ENCODE results near the gene TRIP13.

The TRIP13 gene

DNA sequence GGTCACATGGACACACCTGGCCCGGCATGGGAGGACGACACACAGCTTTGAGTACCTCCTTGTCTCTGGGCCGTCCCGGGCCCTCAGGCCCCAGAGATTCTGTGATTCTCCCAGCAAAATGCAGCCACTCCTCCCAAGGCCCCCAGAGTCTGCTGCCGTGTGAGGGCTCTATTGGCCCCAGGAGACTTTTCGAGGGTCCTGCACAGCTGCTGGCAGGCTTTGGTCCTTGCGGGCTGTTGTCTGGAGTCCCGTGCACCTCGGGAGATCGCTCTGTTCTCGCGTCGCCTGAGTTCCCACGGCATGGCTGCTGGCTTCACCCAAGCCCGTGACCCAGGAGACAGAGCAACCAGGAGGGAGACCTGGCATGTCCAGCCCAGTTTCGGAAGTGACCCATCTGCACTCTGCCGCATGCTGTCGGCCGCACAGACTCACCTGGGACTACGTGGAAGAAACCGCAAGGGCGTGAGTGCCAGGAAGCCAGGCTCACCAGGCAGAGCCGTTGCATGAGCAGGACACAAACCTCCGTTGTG lies 69.1 kb downstream of the TRIP13 start:
- no peak overlapping the region for H3K9ac ChIP-seq (ENCODE audit: low read length)
- no peak overlapping the region for H3K4me2 ChIP-seq (ENCODE audit: low read length)
- no peaks in the 10 kb centered on the region for H3K79me2 ChIP-seq (ENCODE audit: low read length)
- no peak overlapping the region for H2AFZ ChIP-seq (ENCODE audit: low read depth, low read length)
- no peak overlapping the region for H3K4me3 ChIP-seq (ENCODE audit: low read length)
- TF ChIP-seq EZH2phosphoT487 (IDR thresholded peaks at IDR 0.05; ENCODE audit: low read depth) (no peak), CTCF (IDR thresholded peaks at IDR 0.05; ENCODE audit: low read depth, low read length) (no peak)
- no peaks in the 10 kb centered on the region for H3K27me3 ChIP-seq (ENCODE audit: low read depth, low read length)
- H3K36me3 ChIP-seq (replicated peaks; ENCODE audit: low read depth, low read length): no peaks in the 10 kb centered on the region
- no peaks in the 10 kb centered on the region for H3K9me3 ChIP-seq (ENCODE audit: insufficient read depth, low read length)
- no peak overlapping the region for H3K27ac ChIP-seq (ENCODE audit: low read length)
- no peaks in the 10 kb centered on the region for H3K4me1 ChIP-seq (ENCODE audit: low read length)
- no peaks in the 10 kb centered on the region for H4K20me1 ChIP-seq (ENCODE audit: insufficient read depth, low read length)

DNA sequence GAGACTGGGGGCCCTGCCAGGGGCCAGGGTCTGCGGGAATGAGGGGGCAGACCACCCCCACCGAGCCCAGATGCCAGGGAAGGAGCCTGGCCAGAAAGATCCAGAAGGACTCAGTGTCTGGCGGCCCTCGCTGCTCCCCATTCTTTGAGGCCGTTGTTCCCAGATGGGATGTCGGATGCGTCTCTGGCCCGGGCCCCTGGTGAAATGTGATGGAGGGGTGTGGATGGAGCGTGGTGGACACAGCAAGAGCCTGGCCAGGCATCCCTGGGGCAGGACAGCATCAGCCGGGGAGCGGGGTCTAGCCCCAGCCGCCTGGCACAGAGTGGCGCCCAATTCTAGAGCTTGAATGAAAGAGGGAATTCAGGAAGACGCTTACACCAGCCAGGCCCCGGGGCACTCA lies 69.7 kb downstream of the TRIP13 start:
- no peaks in the 10 kb centered on the region for H3K4me1 ChIP-seq (ENCODE audit: low read length)
- H3K4me2 ChIP-seq (ENCODE audit: low read length): no peak overlapping the region
- H3K79me2 ChIP-seq (ENCODE audit: low read length): no peaks in the 10 kb centered on the region
- TF ChIP-seq EZH2phosphoT487 (IDR thresholded peaks at IDR 0.05; ENCODE audit: low read depth) (no peak), CTCF (IDR thresholded peaks at IDR 0.05; ENCODE audit: low read depth, low read length) (no peak)
- H3K27me3 ChIP-seq (ENCODE audit: low read depth, low read length): no peaks in the 10 kb centered on the region
- H3K27ac ChIP-seq (ENCODE audit: low read length): no peak overlapping the region
- H3K9me3 ChIP-seq (ENCODE audit: insufficient read depth, low read length): no peaks in the 10 kb centered on the region
- H3K4me3 ChIP-seq (ENCODE audit: low read length): no peak overlapping the region
- H4K20me1 ChIP-seq (ENCODE audit: insufficient read depth, low read length): no peaks in the 10 kb centered on the region
- no peak overlapping the region for H3K9ac ChIP-seq (ENCODE audit: low read length)
- H3K36me3 ChIP-seq (replicated peaks; ENCODE audit: low read depth, low read length): no peaks in the 10 kb centered on the region
- H2AFZ ChIP-seq (ENCODE audit: low read depth, low read length): no peak overlapping the region

DNA sequence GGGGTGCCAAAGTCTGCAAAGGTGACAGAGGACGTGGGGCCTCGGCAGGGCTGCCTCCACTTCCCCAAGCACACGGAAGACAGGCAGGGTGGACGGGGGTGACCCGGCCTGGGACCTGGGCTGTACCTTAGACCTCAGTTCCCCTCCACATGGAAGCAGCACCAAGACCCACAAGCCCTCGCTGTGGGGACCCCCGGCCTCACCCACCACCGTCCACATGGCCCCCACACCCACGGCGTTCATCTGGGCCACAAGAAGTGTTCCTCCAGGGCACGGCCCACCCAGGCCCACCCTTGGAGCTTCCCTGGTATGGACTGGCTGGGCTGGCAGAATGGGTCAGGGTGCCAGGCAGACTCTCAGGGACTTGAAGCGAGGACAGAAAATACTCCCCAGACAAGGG lies 70.1 kb downstream of the TRIP13 start:
- Histone ChIP-seq H2AFZ (ENCODE audit: low read depth, low read length) (no peak overlapping the region), H4K20me1 (ENCODE audit: insufficient read depth, low read length) (no peaks in the 10 kb centered on the region), H3K36me3 (replicated peaks; ENCODE audit: low read depth, low read length) (no peaks in the 10 kb centered on the region), H3K79me2 (ENCODE audit: low read length) (no peaks in the 10 kb centered on the region), H3K27ac (ENCODE audit: low read length) (no peak overlapping the region), H3K4me2 (ENCODE audit: low read length) (no peak overlapping the region), H3K9ac (ENCODE audit: low read length) (no peak overlapping the region), H3K4me3 (ENCODE audit: low read length) (no peak overlapping the region), H3K9me3 (ENCODE audit: insufficient read depth, low read length) (no peaks in the 10 kb centered on the region), H3K27me3 (ENCODE audit: low read depth, low read length) (0 out of 2 replicates have a peak, but pooled peaks cover 2% of the 10 kb centered on the region), H3K4me1 (ENCODE audit: low read length) (no peaks in the 10 kb centered on the region)
- TF ChIP-seq EZH2phosphoT487 (IDR thresholded peaks at IDR 0.05; ENCODE audit: low read depth) (no peak), CTCF (IDR thresholded peaks at IDR 0.05; ENCODE audit: low read depth, low read length) (no peak)

- H3K27ac ChIP-seq (ENCODE audit: low read length): no peak overlapping the region
- no peak overlapping the region for H3K4me2 ChIP-seq (ENCODE audit: low read length)
- H3K4me1 ChIP-seq (ENCODE audit: low read length): no peaks in the 10 kb centered on the region
- TF ChIP-seq EZH2phosphoT487 (IDR thresholded peaks at IDR 0.05; ENCODE audit: low read depth) (no peak), CTCF (IDR thresholded peaks at IDR 0.05; ENCODE audit: low read depth, low read length) (no peak)
- H3K27me3 ChIP-seq (ENCODE audit: low read depth, low read length): 0 out of 2 replicates have a peak, but pooled peaks cover 5% of the 10 kb centered on the region
- no peak overlapping the region for H3K4me3 ChIP-seq (ENCODE audit: low read length)
- no peaks in the 10 kb centered on the region for H3K79me2 ChIP-seq (ENCODE audit: low read length)
- H3K36me3 ChIP-seq (replicated peaks; ENCODE audit: low read depth, low read length): no peaks in the 10 kb centered on the region
- no peaks in the 10 kb centered on the region for H3K9me3 ChIP-seq (ENCODE audit: insufficient read depth, low read length)
- no peak overlapping the region for H2AFZ ChIP-seq (ENCODE audit: low read depth, low read length)
- no peak overlapping the region for H3K9ac ChIP-seq (ENCODE audit: low read length)
- H4K20me1 ChIP-seq (ENCODE audit: insufficient read depth, low read length): no peaks in the 10 kb centered on the region
Observed at GRCh38 chr5:963310-963672, 70.6 kb downstream of the TRIP13 start.
